Measurements from ENCODE around the gene NTN4. TPM values are rescaled to one million over a fixed set of nuclear protein-coding genes. Genes with fewer than 3 reads are reported as not detected.

Gene NTN4
- total RNA-seq, 1 donor from 2014 or later, result not detected

DNA sequence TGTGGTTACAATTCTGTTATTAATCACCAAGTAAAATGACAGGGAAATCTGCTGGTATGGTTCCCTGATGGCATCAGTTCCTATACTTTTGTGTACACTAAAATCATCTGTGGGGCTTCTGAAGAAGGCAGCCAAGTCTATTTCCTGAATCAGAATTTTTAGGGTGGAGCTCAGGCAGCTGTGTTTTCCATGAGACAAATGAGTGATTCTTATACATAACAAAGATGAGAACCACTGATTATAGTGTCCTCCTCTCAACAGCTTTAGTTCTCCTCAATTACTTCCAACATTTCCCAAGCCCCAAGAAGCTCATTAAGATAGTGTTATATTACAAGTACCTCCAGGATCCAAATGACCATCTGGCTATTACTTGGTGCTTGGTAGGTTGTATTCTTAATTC, 174.8 kb downstream of the NTN4 start:
- no peak for DNase-seq
- intact Hi-C loops (cut with micrococcal nuclease), result no loop called here
- Mint-ChIP-seq H3K4me3 (no peak overlapping the region), H3K9me3 (no peaks in the 10 kb centered on the region), H3K4me1 (no peaks in the 10 kb centered on the region), H3K36me3 (ENCODE audit: low read depth) (no peaks in the 10 kb centered on the region), H3K27ac (no peak overlapping the region), H3K27me3 (peaks cover 3% of the 10 kb centered on the region)

DNA sequence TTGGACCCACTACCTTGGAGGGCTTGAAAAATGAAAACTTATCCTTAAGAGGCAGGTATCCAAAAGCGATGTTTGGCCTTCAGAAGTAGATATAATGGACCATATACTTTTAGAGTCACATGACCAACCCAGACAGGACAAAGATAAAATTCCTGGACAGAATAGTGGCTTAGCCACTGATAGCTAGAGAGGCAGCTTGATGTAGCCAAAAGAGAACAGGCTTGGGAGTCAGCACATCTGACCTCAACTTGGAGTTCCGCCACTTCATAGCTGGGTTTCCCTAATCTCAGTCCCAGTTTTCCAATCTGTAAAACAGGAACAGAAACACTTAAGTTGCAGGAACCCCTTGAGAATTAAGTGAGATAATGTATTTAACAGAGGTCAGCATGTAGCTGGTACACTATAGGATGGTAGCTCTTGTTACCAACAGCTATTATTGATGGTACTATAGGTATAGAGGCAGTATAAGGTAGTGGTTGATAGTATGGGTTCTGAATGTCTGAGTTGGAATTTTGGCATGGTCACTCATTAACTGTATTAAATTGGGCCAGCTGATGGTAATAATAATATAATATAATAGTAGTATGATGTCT, 176.1 kb downstream of the NTN4 start:
- H3K27me3 Mint-ChIP-seq, result peaks cover 3% of the 10 kb centered on the region
- H3K27ac Mint-ChIP-seq, result no peak overlapping the region
- intact Hi-C loops (cut with micrococcal nuclease), result no loop called here
- no peak overlapping the region for H3K4me3 Mint-ChIP-seq
- no peaks in the 10 kb centered on the region for H3K9me3 Mint-ChIP-seq
- H3K4me1 Mint-ChIP-seq, result no peaks in the 10 kb centered on the region
- no peaks in the 10 kb centered on the region for H3K36me3 Mint-ChIP-seq (ENCODE audit: low read depth)
- no peak for DNase-seq

GRCh38 chr12:95613021-95613420, 177.5 kb downstream of the NTN4 start:
- no peaks in the 10 kb centered on the region for H3K36me3 Mint-ChIP-seq (ENCODE audit: low read depth)
- H3K9me3 Mint-ChIP-seq, result no peaks in the 10 kb centered on the region
- no peak for DNase-seq
- H3K27me3 Mint-ChIP-seq, result no peaks in the 10 kb centered on the region
- no peaks in the 10 kb centered on the region for H3K4me1 Mint-ChIP-seq
- no peak overlapping the region for H3K4me3 Mint-ChIP-seq
- intact Hi-C loops (cut with micrococcal nuclease), result no loop called here
- H3K27ac Mint-ChIP-seq, result no peak overlapping the region

DNA sequence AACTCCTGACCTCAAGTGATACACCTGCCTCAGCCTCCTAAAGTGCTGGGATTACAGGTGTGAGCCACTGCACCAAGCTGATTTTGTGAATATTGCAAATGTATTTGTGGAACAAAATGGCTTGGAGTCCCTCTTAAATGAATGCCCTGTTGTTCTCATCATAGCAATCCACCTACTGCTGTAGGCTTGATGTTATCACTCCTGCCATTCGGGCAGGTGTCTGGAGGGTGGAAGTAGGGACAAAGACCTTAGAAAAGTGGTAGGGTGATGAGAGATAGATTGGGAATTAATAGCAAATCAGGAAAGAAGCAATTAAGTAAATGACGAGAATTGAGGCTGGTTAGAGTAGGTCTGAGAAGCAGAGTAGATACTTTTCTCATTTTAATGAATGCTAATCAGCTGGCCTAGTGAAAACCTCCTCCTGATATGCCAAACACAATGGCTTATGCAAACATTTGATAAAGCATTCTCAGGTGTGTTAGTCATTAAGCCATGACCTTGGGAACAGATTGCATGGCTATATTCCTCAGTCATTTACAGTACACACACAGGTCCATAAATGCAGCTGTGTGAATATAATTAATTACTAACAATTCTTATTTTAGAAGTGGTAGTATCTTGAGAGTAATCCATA, 178.8 kb downstream of the NTN4 start:
- Mint-ChIP-seq H3K4me3 (no peak overlapping the region), H3K27ac (no peak overlapping the region), H3K36me3 (ENCODE audit: low read depth) (no peaks in the 10 kb centered on the region), H3K4me1 (no peaks in the 10 kb centered on the region), H3K27me3 (no peaks in the 10 kb centered on the region), H3K9me3 (no peaks in the 10 kb centered on the region)
- intact Hi-C loops (cut with micrococcal nuclease), result no loop called here
- no peak for DNase-seq

DNA sequence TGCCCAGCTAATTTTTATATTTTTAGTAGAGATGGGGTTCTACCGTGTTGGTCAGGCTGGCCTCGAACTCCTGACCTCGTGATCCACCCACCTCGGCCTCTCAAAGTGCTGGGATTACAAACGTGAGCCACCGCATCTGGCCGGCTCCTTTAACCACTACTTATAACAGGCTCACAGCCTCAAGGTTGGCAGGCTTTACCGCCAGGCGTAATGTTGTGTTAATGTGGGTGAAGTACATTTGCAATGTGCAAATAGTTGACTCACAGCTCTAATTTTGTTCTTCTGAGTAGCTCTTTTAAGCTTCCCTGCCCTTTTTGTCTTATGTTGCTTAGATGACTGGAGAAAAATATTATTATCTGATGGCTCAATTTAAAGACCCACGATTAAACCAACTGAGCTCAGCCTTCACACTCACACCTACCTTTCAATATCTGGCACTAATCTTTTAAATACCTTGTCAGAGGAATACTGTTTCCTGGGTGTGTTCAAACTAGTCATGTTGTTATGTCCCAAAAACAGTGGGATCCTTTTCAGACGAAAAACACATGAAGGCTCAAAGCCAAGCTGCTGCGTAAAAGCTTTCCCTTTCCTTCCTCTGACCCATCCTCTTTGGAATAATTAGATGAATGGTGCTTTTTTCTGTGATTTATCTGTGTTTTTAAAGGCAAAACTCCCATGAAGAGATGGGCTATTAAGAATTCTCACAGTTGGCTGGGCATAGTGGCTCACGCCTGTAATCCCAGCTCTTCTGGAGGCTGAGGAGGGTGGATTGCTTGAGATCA, 182.1 kb downstream of the NTN4 start:
- Mint-ChIP-seq H3K9me3 (no peaks in the 10 kb centered on the region), H3K4me3 (no peak overlapping the region), H3K4me1 (no peaks in the 10 kb centered on the region), H3K27me3 (peaks cover 2% of the 10 kb centered on the region), H3K36me3 (ENCODE audit: low read depth) (no peaks in the 10 kb centered on the region), H3K27ac (no peak overlapping the region)
- intact Hi-C loops (cut with micrococcal nuclease), result no loop called here
- no peak for DNase-seq

Other genes with a start within 250 kb of the NTN4 start
- gene USP44, start 239.3 kb downstream of the NTN4 start, total RNA-seq, result 3.8 and 4.5 TPM in 2 replicates
- 64.3 and 68.8 TPM in 2 replicates for gene SNRPF, start 68.2 kb upstream of the NTN4 start, total RNA-seq
- not detected in 2 replicates for gene CCDC38, start 151.8 kb upstream of the NTN4 start, total RNA-seq
- gene AMDHD1, start 152.6 kb upstream of the NTN4 start, total RNA-seq, result 0.21 and 0.54 TPM in 2 replicates
- 0.09 and 0.38 TPM in 2 replicates for gene HAL, start 205.6 kb upstream of the NTN4 start, total RNA-seq
- 63.4 and 64.1 TPM in 2 replicates for gene LTA4H, start 244.8 kb upstream of the NTN4 start, total RNA-seq